HG02973 (cell line): ENCODE data around the gene MAN2B2.
"Not testable (repeated sequence)": the region's sequence is repeated elsewhere in the genome, so short reads cannot be mapped to it uniquely, and the experiment has no call there.

ENCODE experiments used
- ATAC-seq: cut with Tn5 transposase; IDR thresholded peaks from one replicate; pipeline ENCODE4 v1.9.1; 2021; ENCODE audit warnings: moderate library complexity; ENCODE audit not compliant: unreplicated experiment

MAN2B2 gene

DNA sequence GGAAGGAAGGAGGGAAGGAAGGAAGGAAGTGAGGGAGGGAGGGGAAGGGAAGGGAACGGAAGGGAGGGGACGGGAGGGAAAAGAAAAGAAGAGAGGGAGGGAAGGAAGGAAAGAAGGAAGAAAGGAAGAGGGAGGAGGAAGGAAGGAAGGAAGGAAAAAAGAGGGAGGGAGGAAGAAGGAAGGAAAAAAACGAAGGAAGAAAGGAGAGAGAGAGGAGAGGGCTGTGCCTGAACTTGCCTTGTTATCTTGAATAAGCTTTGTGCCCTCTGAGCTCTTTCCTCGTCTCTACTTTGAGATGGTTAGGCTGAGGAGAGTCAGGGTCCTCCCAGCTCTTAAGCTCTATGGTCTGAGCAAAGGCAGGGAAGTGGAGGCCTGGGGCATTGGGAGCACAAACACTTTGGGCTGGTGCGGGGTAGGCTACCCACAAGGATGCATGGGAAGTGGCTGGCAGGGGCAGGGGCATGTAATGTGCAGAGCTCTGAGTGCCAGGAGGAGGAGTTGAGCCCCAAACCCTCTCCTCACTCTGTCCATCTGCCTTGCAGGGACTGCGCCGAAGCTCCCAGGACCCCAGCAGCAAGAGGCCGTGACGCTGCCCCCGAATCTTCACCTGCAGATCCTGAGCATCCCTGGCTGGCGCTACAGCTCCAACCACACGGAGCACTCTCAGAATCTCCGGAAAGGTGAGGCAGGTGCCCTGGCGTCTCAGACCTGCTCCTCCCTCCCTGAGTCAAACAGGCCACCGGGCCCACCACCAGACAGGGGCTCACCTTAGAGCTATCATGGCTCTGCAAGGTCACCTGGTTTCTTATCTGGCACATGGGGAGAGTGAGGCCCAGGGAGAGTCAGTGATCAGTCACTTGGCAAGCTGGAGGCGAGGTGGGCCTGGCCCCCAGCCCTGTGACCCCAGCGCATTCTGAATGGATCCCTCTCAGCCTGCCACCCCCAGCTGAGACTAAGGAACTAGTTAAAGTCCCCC is 39.0 kb downstream of the MAN2B2 start:
- no peak for ATAC-seq

DNA sequence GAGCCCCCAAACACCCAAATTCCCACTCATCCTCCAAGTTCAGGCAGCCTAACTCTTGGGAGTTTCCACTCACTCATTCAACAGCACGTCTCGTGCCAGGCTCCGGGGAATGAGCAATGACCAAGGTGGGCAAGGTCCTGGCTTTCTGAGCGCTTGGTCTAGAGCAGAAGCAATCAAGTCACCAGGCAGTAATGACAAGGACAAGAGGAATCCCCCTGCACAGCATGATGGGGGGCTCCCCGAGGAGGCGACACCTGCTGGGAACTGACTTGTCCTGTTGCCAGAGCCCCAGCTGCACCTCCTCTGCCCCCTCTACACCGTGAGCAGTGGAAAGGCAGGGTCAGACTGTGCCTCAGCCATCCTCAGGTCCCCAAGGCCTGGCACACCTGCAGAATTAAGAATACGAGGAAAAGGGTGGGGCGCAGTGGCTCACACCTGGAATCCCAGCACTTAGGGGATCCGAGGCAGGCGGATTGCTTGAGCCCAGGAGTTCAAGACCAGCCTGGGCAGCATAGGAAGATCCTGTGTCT is 39.8 kb downstream of the MAN2B2 start:
- ATAC-seq = no peak

DNA sequence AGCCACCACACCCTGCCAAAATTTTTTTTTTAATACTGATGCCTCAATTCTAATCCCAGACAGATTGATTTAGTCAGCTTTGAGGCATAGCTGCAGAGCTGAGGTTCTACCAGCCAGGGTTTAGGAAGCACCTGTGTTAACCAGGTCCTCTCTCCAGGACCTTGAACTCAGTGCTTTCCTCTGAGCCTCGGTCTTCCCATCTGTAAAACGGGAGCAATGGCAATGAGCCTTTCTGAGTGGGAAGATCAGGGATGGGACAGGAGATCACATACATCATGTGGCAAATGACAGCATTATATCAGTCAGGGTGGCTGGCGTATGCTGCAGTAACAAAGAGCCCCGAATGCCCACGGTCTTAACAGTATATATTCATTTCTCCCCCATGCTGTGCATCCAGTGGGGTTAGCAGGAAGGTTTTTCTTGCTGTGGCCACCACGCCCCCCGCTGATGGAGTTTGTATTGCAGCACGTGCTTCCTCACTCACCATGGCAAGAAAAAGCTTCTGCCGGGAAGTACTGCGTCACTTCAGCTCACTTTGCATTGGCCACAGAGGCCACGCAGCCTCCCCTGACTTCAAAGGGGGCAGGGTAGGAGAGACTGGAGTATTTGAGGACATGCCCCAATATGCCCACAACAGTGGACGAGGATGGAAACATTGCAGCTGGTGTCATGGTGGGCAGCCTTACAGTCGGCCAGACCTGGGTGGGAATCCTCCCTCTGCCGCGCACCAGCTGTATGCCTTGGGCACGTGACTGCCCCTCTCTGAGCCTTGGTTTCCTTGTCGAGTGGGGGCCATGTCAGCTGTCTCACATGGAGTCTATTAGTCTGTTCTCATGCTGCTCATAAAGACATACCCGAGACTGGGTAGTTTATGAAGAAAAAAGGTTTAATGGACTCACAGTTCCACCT is 41.4 kb downstream of the MAN2B2 start:
- ATAC-seq = no peak

DNA sequence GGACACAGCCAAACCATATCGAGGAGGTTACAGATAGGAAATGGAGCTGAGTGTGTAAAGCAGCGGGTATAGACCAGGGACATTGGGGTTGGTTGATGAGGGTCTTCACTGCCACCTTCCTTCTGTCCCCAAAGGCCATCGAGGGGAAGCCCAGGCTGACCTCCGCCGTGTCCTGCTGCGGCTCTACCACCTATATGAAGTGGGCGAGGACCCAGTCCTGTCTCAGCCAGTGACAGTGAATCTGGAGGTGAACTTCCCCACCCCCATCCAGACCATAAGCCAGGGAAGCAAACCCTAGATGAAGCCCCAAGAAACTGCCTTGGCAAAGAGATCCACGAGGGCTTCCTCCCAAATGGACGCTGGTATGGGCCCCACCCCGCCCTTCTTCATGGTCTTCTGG is 42.3 kb downstream of the MAN2B2 start:
- ATAC-seq = no peak

DNA sequence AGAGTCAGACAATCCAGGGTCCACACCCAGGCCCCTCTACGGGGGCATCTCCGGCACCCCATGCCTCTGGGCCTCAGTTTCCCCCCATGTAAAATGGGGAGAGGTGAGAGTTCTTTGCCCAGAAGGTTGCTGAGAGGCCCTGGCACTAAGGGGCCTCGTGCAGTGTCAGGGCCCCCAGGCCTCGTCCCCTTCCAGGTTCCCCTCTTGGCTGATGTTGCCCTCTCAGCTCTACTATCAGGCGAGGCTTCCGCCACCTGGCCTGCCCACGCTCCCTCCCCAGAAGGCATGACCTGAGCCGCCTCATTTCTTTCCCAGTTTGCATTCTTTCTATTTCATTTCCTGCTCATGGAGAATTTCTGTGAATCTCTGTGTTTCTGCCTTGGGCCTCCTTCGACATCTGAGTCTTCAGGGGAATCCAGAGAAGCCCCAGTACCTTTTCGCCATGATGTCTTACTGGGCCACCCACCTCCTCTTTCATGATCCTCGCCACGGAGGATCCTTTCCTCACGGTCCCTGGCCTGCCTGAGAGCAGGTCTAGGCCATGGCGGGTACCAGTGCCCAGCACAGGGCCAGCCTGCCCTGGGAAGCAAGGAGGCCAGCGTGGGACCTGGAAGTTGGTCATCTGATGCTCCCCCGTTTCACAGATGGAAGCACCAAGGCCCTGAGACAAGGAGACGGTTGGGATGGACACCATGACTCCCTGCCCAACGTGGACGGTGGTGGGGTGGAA is 43.6 kb downstream of the MAN2B2 start:
- ATAC-seq = no peak

DNA sequence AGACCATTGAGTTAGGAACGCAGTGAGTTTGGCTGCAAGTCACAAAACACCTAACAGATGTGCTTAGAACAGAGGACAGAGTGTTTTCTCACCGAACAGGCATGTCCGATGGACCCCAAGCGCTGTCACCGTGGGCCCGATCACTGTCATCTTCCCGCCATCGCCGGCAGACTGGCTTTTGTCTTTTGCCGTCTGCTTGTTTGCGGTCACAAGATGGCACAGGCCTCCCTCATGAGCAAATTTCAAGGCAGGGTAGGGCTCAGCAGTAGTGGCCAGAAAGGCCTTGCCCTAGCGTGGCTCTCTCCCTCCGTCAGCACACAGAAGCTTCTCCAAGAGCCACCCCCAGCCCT is 44.1 kb downstream of the MAN2B2 start:
- no peak for ATAC-seq

DNA sequence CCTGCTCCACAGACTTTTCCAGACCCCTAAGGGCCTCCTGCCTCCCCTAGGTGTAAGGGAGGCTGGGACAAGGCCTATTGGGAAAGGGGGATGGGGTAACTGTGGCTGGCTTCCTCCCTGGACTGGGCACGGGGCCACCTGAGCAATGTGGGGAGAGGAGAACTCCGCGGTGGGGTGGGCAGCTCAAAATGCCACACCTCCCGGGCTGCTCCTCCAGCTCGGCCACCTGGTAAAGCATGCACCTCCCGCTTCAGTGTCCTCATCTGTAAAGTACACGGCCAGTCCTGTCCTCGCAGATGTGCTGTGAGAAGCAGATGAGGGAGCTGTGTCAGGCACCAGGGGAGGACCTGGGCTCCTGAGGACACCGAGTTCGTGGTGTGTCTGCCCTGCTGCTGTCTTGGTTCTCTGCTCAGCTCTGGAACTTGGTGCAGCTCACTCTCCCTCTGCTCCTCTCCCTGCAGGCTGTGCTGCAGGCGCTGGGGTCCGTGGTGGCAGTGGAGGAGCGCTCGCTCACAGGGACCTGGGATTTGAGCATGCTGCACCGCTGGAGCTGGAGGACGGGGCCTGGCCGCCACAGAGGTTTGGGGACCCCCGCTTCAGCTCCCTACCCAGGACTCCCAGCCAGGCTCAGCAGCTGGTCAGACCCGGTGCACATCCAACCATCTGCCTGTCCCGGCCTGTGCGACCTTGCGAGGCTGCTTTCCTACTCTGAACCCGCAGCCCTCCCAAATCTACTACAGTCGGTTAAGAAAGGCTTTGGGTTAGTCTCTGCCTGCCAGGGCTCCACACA is 44.7 kb downstream of the MAN2B2 start:
- ATAC-seq = no peak

DNA sequence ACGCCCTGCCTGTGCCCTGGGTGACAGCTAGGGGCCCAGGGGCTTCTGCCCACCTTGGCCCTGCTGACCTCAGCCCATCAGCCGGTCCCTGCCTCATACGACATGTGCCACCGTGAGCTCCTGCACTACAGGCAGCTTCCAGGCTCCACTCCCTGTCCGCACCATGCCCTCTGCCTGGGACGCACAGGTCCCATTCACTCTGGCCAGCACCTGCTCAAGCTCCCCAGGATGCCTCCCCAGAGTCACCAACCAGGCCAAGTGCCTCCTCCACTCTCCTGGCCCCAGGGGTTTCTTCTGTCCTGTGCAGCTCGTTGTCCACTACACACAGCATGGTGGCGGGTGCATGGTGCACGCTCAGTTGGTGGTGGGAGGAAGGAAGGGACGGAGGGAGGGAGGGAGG is 45.3 kb downstream of the MAN2B2 start:
- no peak for ATAC-seq

DNA sequence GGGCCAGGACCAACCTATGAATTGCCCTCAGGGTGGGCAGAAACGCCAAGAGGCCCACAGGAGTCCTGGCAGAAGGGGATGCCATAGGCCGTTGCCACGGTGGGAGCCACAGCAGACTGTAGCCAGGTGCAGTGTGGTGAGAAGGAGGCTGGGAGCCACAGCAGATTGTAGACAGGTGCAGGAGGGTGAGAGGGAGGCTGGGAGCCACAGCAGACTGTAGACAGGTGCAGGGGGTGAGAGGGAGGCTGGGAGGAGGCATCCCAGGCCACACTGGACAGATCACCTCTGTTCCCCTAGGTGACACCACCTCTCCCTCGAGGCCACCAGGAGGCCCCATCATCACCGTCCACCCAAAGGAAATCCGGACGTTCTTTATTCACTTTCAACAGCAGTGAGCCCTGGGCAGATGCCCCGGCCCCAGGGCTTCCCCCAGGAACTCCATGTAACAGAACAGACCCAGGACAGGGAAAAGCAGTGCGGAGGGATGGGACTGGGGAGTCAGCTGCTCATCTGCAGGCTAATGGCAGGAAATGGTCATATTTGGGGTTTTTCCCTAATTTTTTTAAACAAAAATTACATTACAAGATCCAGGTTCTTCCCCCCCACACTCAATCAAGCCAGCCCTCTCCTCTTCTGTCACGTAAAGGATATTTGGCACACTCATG is 46.0 kb downstream of the MAN2B2 start:
- no peak for ATAC-seq

DNA sequence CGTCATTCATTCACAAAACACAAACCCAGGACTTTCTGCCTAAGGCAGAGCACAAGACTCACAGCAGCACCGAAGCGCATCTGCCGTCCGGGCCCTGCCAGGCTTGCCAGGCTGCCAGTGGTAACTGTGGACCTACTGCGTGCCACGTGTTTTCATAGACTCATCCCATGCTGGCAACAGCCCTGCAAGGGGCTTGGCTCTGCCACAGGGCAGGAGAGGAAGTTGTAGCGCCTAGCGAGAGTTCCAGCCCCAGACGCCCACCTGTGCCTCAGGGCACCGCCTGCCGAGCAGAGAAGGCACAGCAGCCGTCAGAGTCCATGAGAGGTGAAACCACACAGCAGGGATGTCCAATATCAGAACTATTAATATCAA is 46.6 kb downstream of the MAN2B2 start:
- no peak for ATAC-seq

DNA sequence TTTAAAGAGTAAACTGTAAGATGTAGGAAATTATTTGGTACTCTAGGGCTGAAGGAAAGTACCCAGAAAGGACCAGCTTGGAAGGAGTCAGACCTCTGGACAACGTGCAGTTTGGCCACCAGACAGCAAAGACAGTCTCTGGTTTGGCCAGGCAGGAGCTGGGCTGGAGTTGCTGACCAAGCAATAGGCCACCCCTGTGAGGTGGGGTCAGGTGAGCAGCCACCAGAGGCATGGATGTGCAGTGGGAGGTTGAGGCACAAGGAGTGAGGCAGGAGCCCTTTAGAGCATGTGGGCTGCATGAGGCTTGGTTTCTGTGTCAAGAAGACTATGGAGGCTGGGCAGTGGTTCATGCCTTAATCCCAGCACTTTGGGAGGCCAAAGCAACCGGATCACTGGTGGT is 47.8 kb downstream of the MAN2B2 start:
- ATAC-seq = no peak

DNA sequence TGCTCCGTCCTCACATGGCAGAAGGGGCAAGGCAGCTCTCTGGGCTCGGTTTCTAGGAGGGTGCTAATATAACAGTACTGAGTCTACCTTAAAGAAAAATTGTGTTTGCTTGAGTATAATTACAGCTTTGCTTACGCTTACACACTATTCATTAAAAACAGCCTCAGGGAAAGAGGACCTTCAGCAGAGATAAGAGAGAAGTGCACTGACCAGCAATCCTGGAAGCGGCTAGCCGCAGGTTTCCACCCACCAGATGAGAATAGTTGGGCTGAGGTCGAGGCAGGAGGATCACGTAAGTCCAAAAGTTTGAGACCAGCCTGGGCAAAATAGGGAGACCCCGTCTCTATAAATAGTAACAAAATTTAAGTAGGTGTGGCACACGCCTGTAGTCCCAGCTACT is 50.3 kb downstream of the MAN2B2 start:
- no peak for ATAC-seq

DNA sequence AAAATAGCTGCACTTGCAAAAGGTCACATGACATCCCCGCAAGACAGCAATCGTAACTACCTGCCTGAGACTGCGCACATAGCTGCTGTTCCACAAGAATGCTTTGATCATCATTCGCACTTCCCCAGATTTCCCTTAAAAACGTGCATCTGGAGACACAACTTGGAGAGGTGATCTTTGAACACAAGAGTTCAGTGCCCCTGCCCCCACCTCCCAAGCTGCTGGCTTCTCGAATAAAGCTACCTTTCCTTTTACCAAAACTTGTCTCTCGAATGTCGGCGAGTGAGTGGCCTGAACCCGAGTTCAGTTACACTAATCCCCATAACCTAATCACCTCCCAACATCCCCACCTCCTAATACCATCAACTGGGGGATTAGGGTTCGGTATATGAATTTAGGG is 51.1 kb downstream of the MAN2B2 start:
- ATAC-seq = no peak

DNA sequence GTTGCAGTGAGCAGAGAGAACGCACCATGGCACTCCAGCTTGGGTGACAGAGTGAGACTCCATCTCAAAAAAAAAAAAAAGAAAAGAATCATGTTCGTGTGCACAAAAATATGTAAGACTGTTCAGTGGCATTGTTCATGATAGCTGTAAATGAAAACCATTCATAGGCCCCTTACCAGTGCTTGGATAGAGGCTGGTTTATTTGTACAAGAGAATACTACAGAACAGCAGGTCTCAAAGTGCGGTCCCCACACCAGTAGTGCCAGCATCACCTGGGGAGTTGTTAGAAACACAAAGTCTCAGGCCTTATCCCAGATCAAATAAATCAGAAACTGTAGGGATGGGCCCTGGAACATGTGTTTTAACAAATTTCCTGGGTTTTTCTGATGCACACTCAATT is 52.8 kb downstream of the MAN2B2 start:
- no peak for ATAC-seq

DNA sequence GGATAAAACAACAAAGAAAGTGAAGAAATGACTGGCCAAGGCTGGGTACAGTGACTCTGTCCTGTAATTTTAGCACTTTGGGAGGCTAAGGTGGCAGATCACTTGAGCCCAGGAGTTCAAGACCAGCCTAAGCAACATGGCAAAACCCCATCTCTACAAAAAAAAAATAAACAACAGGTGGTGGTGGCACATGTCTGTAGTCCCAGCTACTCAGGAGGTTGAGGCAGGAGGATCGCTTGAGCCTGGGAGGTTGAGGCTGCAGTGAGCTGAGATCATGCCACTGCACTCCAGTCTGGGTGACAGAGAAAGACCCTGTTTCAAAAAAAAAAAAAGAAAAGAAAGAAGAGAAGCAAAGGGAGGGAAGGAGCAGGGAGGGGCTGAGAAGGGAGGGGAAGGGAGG is 53.5 kb downstream of the MAN2B2 start:
- ATAC-seq = not testable (repeated sequence)

DNA sequence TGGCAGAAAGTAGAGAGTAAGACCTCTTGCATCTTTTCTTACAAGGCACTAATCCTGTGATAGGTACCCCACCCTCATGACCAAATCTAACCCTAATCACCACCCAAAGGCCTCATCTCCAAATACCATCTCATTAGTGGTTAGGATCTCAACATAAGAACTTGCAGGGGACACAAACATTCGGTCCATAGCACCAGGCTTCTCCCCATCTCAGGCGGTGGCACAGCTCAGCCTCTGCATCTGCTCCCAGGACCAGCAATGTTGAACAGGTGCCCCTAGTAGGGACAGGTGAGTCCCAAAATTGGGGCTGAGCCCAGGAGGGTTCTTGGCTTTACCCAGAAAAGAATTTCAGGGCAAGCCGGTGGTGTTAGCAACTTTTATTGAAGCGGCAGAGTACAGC is 57.1 kb downstream of the MAN2B2 start:
- ATAC-seq = no peak

DNA sequence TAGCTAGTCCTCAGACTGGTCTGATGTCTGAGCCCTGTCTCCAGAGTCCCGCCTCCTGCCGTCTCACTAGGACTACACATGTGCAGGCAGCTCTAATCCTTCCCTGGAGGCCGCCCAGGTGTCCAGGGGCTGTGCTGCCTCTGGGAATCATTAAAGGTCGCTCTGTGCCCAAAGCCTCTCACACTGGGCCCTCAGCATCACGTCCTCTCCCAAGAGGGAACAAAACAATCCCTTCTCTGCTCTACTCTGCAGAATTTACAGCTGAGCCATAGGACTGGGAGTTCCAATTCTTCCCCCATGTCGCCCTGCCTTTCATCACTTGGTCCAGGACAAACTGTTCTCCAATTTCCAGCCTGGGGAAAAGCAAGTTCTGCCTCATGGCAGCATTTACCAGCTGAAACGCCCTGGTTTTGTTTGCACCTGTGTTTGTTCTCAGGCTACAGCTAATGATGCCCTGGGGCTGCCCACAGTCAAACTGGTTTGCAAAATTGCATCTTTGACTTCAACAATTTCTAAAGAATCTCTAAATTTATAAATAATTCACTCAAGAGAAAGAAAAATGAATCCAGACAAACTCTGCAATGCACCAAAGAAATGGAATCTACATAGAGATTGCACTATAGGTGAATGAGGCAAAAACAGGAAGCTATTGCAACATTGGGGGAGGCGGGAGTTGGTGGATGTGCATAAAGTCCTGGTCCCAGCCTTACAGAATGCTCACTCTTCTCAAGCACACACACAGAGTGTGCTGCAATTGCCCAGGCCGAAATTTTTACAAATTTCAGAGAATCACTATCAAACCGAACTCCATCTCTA is 58.3 kb downstream of the MAN2B2 start:
- ATAC-seq = no peak

DNA sequence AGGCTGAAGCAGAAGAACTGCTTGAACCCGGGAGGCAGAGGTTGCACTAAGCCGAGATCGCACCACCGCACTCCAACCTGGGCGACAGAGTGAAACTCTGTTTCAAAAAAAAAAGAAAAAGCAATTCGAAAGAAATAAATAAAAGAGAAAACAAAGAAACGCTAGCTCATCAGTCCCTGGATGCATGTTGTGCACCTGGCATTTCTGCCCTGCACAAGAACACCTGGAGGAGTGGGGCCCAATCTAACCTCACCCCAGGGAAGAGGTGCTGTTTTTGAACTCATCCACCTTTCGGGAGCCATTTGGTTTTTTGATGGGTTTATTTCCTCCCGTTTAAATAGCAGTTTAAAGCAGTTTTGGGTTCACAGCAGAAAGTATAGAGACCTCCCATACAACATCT is 59.8 kb downstream of the MAN2B2 start:
- no peak for ATAC-seq

DNA sequence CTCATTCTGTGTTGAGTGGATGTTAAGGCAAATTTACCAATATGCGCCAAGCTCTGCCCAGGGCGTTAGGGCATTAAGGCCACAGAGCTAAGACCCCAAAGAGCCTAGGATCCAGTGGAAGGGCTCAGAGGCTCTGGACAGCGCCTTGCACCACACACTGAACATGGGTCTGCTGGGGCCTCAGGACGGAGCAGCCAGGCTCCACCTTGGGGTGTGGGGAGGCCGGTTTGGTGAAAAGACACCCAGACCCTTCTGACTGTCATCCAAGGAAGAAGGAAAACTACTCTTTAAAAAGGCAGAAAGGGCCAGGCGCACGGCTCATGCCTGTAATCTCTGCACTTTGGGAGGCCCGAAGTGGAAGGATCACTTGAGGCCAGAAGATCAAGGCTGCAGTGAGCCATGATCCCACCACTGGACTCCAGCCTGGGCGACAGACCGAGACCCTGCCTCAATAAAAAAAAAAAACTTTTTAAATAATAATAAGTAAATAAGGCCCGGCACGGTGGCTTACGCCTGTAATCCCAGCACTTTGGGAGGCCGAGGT is 64.2 kb downstream of the MAN2B2 start:
- no peak for ATAC-seq
